Activated T-cell treated with anti-CD3 and anti-CD28 coated beads, Interleukin-2, amount 50 U/mL, for 24 hours (primary cell): ENCODE measurements around the gene CHCHD5.
"Not testable (repeated sequence)": the region's sequence is repeated elsewhere in the genome, so short reads cannot be mapped to it uniquely, and the experiment has no call there.

Experiments used
- DNase-seq: peaks from one replicate; pipeline ENCODE4 v3.0.0-alpha.2; 2020
- H3K27ac Mint-ChIP-seq: 2 replicates; pipeline ENCODE4 v1.8.0; 2020; ENCODE audit warnings: mild to moderate bottlenecking, mixed read lengths
- H3K27me3 Mint-ChIP-seq: 2 replicates; pipeline ENCODE4 v1.8.0; 2020; ENCODE audit warnings: mixed read lengths
- H3K36me3 Mint-ChIP-seq: 2 replicates; pipeline ENCODE4 v1.8.0; 2020; ENCODE audit warnings: low read depth, mixed read lengths
- H3K4me1 Mint-ChIP-seq: 2 replicates; pipeline ENCODE4 v1.8.0; 2020; ENCODE audit warnings: low read depth, mixed read lengths
- H3K4me3 Mint-ChIP-seq: 2 replicates; pipeline ENCODE4 v1.8.0; 2020; ENCODE audit warnings: mild to moderate bottlenecking, moderate library complexity, mixed read lengths
- H3K9me3 Mint-ChIP-seq: 2 replicates; pipeline ENCODE4 v1.8.0; 2020; ENCODE audit warnings: mixed read lengths

Gene CHCHD5

DNA sequence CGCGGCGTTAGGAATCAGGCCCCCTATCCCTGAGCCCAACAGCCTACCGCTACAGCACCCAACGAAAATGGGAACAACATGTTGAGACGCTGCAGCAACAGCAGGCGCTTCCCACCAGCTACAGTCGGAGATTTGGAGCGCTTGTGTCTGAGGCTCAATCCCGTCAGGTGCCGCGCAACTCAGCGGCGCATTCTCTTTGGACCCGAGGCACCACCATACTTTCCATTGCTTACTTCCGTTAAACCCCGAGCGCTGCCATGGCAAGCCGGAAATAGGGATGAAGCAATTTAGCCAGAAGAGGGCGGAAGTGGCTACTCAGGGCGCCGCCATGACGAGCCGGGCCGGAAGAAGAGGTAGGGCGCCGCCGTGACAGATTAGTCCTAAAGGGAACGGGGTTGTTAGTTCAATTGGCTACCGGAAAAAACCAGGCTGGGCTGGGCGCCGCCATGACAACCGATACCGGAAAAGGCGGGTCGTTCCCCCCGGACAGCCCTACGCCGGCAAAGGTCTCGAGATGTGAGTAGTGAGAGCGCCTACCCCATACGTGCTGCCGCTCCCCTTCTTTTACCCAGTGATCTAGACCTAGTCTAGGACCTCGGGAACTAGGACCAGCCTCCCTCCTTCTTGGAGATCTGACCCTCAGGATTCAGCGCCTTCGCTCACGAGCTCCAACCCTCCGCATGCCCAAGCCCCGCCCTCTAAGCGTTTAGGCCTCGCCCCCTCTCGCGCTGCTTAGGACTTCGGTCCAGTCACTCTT lies at the start of gene CHCHD5:
CHCHD5 (plus strand) TSS at position 476 of the 757 bp plus-strand sequence; CDS start at position 515, 39 bp downstream.
- Mint-ChIP-seq H3K27me3 (no peaks in the 10 kb centered on the region), H3K4me3 (peak within 1 kb of the TSS; percentile 94), H3K36me3 (peaks cover 49% of the 10 kb centered on the region), H3K9me3 (no peaks in the 10 kb centered on the region), H3K4me1 (peaks cover 39% of the 10 kb centered on the region), H3K27ac (peak within 1 kb of the TSS; percentile 99)
- peak; percentile 93 for DNase-seq

DNA sequence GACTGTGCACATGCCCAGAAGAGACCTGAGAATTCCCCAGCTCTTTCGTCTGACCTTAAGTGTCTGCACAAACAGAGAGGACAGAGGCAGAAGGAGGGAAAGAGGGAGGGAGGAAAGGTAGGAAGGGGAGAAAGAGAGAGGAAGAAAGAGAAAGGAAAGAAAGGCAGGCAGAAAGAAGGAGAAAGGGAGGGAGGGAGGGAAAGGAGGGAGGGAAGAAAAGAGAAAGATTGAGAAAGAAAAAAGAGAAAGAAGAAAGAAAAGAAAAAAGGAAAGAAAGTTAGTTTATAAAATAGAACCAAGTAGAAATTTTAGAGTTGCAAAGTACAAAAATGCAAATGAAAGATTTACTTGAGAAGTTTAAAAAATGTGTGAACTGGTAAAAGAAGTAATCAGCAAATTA lies 49.6 kb upstream of the CHCHD5 start:
- Mint-ChIP-seq H3K36me3 (peaks cover 32% of the 10 kb centered on the region), H3K27me3 (no peaks in the 10 kb centered on the region), H3K27ac (no peak overlapping the region), H3K9me3 (no peaks in the 10 kb centered on the region), H3K4me3 (no peak overlapping the region), H3K4me1 (no peaks in the 10 kb centered on the region)
- DNase-seq: no peak

GRCh38 chr2:112536665-112537064 lies 47.7 kb upstream of the CHCHD5 start:
- Mint-ChIP-seq H3K4me1 (peaks cover 12% of the 10 kb centered on the region), H3K36me3 (peaks cover 17% of the 10 kb centered on the region)
- H3K4me3 Mint-ChIP-seq, H3K27ac Mint-ChIP-seq, H3K27me3 Mint-ChIP-seq, DNase-seq, H3K9me3 Mint-ChIP-seq: not testable (repeated sequence)

DNA sequence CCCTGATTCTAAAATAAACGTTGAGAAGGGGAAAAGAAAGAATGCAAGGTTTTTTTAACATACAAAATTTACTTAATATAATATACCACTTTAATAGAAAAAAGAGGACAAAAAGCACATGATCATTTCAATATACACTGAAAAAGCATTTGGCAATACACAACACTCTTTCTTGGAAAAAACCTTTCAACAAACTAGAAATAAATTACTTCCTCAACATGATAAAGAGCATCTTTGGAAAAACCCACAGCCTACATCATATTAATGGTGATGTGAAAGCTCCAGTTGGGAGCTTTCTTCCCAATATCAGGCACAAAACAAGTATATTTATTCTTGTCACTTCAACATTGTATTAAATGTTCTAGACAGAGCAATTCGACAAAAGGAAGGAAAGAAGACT lies 45.1 kb upstream of the CHCHD5 start:
- Mint-ChIP-seq H3K4me3 (no peak overlapping the region), H3K36me3 (peaks cover 2% of the 10 kb centered on the region), H3K4me1 (peaks cover 12% of the 10 kb centered on the region), H3K27ac (no peak overlapping the region), H3K27me3 (no peaks in the 10 kb centered on the region), H3K9me3 (no peaks in the 10 kb centered on the region)
- DNase-seq: no peak

DNA sequence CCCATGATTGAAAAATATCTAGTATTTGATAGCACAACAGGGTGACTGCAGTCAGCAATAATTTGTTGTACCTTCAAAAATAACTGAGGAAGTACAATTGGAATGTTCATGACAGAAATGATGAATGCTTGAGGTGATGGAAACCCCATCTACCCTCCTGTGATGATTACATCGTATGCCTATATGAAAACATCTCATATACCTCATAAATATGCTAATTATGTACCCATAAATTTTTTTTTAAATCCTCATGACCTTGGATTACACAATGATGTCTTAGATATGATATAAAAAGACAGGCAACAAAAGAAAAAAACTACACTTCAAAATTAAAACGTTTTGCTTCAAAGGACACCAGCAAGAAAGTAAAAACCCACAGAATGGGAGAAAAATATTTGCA lies 43.5 kb upstream of the CHCHD5 start:
- Mint-ChIP-seq H3K4me3 (no peak overlapping the region), H3K27me3 (no peaks in the 10 kb centered on the region), H3K27ac (no peak overlapping the region)

GRCh38 chr2:112541315-112542122 lies 42.9 kb upstream of the CHCHD5 start:
- Mint-ChIP-seq H3K36me3 (peaks cover 20% of the 10 kb centered on the region), H3K27ac (no peak overlapping the region), H3K9me3 (no peaks in the 10 kb centered on the region), H3K4me3 (no peak overlapping the region), H3K4me1 (peaks cover 23% of the 10 kb centered on the region), H3K27me3 (no peaks in the 10 kb centered on the region)
- peak; percentile 38 for DNase-seq

More for the DNA sequence above, 43.5 kb upstream of the CHCHD5 start:
- Mint-ChIP-seq H3K36me3 (peaks cover 15% of the 10 kb centered on the region), H3K4me1 (peaks cover 23% of the 10 kb centered on the region), H3K9me3 (no peaks in the 10 kb centered on the region)
- DNase-seq: no peak

- peak; percentile 89 for DNase-seq
- Mint-ChIP-seq H3K27ac (no peak within 1 kb of the TSS), H3K27me3 (no peaks in the 10 kb centered on the region), H3K36me3 (peaks cover 28% of the 10 kb centered on the region), H3K9me3 (no peaks in the 10 kb centered on the region), H3K4me1 (peaks cover 25% of the 10 kb centered on the region), H3K4me3 (no peak within 1 kb of the TSS)
These were observed 42.1 kb upstream of the CHCHD5 start, which contains the start of gene POLR1B for GRCh38 chr2:112542123-112542983. TSS of gene POLR1B (plus strand) at chr2:112542465. CDS start at chr2:112542495, 30 bp downstream.

DNA sequence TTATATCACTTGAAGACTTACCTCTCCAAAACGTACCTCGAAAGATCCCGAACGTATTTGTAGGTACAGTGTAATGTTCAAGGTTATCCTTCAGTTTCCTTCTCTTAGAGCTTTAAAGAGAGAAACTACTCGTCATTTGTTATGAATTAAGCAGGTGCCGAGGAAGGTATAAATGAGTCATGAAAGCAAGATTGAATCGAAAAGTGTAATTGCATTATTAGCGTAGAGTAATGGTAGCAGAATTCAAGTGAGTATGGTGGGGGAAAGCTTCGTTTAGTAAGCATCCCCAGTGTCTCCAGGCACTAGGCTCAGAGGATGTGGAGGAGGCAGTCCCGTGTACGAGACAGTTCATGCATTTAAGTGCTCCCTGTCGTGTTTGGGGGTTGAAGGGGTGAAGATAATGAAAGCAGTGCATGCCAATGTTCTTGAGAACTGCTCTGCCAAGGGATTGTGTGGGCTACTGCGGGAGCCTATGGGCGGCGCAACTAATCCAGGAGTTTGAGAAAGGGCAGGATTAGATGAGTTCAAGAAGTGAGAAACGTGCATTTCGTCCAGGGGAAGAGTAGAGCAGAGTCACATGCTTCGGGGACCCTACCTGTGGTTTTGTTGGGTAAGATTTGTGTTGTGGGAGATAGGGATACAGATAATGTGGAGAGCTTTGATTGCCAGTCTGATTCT lies 41.3 kb upstream of the CHCHD5 start:
- DNase-seq: peak; percentile 47

DNA sequence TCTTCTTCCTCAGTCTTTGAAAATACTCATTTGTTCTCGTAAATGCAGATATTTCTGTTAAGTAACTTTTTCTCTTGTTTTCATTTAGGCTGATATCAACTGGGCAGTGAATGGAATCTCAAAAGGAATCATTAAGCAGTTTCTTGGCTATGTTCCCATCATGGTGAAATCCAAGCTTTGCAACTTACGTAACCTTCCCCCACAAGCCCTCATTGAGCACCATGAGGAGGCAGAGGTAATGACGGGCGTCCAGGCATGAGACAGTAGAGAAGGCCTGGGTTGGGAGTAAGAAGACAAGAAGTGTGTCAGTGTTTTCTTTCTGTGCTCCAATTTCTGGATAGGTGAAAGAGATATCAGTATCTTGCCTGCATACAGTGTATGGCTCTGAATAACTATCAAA lies 37.1 kb upstream of the CHCHD5 start:
- H3K4me3 Mint-ChIP-seq: no peak overlapping the region
- no peak for DNase-seq
- no peak overlapping the region for H3K27ac Mint-ChIP-seq
- peaks cover 19% of the 10 kb centered on the region for H3K4me1 Mint-ChIP-seq
- H3K27me3 Mint-ChIP-seq: no peaks in the 10 kb centered on the region
- peaks cover 76% of the 10 kb centered on the region for H3K36me3 Mint-ChIP-seq
- H3K9me3 Mint-ChIP-seq: no peaks in the 10 kb centered on the region

More for the DNA sequence above, 41.3 kb upstream of the CHCHD5 start:
- H3K36me3 Mint-ChIP-seq: peaks cover 36% of the 10 kb centered on the region
- no peak overlapping the region for H3K4me3 Mint-ChIP-seq
- peaks cover 26% of the 10 kb centered on the region for H3K4me1 Mint-ChIP-seq
- H3K27me3 Mint-ChIP-seq: no peaks in the 10 kb centered on the region
- H3K9me3 Mint-ChIP-seq: no peaks in the 10 kb centered on the region
- H3K27ac Mint-ChIP-seq: no peak overlapping the region

DNA sequence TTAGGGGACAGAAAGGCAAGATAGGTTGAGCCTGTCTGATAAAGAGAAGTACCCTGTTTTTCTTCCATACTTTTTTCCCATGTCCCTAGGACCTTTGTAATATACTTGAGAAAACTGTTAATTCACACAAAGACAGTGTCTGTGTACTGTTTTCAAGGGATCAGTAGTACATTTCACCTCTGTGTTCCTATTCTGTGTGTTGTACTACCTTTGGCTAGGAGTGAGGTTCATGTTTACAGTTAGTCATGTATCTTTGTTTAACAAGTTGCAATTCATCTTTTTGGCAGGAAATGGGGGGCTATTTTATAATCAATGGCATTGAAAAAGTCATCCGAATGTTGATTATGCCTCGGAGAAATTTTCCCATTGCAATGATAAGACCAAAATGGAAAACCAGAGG lies 35.4 kb upstream of the CHCHD5 start:
- Mint-ChIP-seq H3K4me3 (no peak overlapping the region), H3K27me3 (no peaks in the 10 kb centered on the region), H3K27ac (no peak overlapping the region), H3K9me3 (no peaks in the 10 kb centered on the region), H3K4me1 (peaks cover 19% of the 10 kb centered on the region), H3K36me3 (peaks cover 92% of the 10 kb centered on the region)
- no peak for DNase-seq

- H3K4me3 Mint-ChIP-seq: no peak overlapping the region
These were observed 18.3 kb upstream of the CHCHD5 start for GRCh38 chr2:112566104-112566503.

GRCh38 chr2:112566508-112566907 lies 17.9 kb upstream of the CHCHD5 start:
- not testable (repeated sequence) for H3K4me1 Mint-ChIP-seq, H3K4me3 Mint-ChIP-seq, DNase-seq, H3K9me3 Mint-ChIP-seq, H3K27ac Mint-ChIP-seq, H3K27me3 Mint-ChIP-seq
- peaks cover 99% of the 10 kb centered on the region for H3K36me3 Mint-ChIP-seq

More at GRCh38 chr2:112566104-112566503, 18.3 kb upstream of the CHCHD5 start:
- Mint-ChIP-seq H3K4me1 (peaks cover 5% of the 10 kb centered on the region), H3K9me3 (no peaks in the 10 kb centered on the region), H3K36me3 (peaks cover 99% of the 10 kb centered on the region), H3K27me3 (no peaks in the 10 kb centered on the region), H3K27ac (no peak overlapping the region)
- no peak for DNase-seq

- Mint-ChIP-seq H3K36me3 (peaks cover 99% of the 10 kb centered on the region), H3K4me3 (no peak overlapping the region), H3K27me3 (no peaks in the 10 kb centered on the region), H3K27ac (no peak overlapping the region), H3K4me1 (no peaks in the 10 kb centered on the region), H3K9me3 (no peaks in the 10 kb centered on the region)
- no peak for DNase-seq
These were observed 12.4 kb upstream of the CHCHD5 start for GRCh38 chr2:112572005-112572404.

- H3K36me3 Mint-ChIP-seq: peaks cover 56% of the 10 kb centered on the region
- no peak overlapping the region for H3K4me3 Mint-ChIP-seq
- DNase-seq: no peak
- peaks cover 7% of the 10 kb centered on the region for H3K4me1 Mint-ChIP-seq
- H3K27me3 Mint-ChIP-seq: no peaks in the 10 kb centered on the region
- no peaks in the 10 kb centered on the region for H3K9me3 Mint-ChIP-seq
- no peak overlapping the region for H3K27ac Mint-ChIP-seq
These were observed 6.7 kb upstream of the CHCHD5 start for GRCh38 chr2:112577756-112578155.
